Astrocyte (in vitro differentiated cells and primary cell): ENCODE data around the gene LMO1. TPM values are rescaled to one million over a fixed set of nuclear protein-coding genes. Genes with fewer than 3 reads are reported as not detected.

Experiments used
- DNase-seq: peaks from one replicate; pipeline ENCODE4 v3.0.0-alpha.2; 2010; ENCODE audit warnings: low read depth
- FAIRE-seq: peaks from 2 replicates; lab custom pipeline; 2011; peaks lifted over from hg19 to GRCh38; lab: Jason Lieb, UNC
- H2AFZ ChIP-seq: 2 replicates; pipeline ENCODE4 v1.6.0; 2012; ENCODE audit warnings: low read depth, low read length, inconsistent platforms
- H3K27ac ChIP-seq: 2 replicates; pipeline ENCODE4 v1.5.1; 2011; ENCODE audit warnings: low read depth, low read length, inconsistent platforms
- H3K27me3 ChIP-seq: 2 replicates; pipeline ENCODE4 v1.6.0; 2011; ENCODE audit warnings: low read length, inconsistent platforms; ENCODE audit not compliant: insufficient read depth
- H3K36me3 ChIP-seq: 2 replicates; pipeline ENCODE4 v1.5.1; 2011; ENCODE audit warnings: low read length, inconsistent platforms; ENCODE audit not compliant: insufficient read depth
- H3K4me1 ChIP-seq: 2 replicates; pipeline ENCODE4 v1.5.1; 2011; ENCODE audit warnings: low read length, inconsistent platforms; ENCODE audit not compliant: insufficient read depth
- H3K4me2 ChIP-seq: 2 replicates; pipeline ENCODE4 v1.6.0; 2012; ENCODE audit warnings: low read length, inconsistent platforms
- H3K4me3 ChIP-seq: 2 replicates; pipeline ENCODE4 v1.5.1; 2011; ENCODE audit warnings: low read depth, mild to moderate bottlenecking, low read length, inconsistent platforms; ENCODE audit not compliant: insufficient read depth
- H3K79me2 ChIP-seq: 2 replicates; pipeline ENCODE4 v1.6.0; 2012; ENCODE audit warnings: mild to moderate bottlenecking, low read length, inconsistent platforms; ENCODE audit not compliant: insufficient read depth
- H3K9ac ChIP-seq: 2 replicates; pipeline ENCODE4 v1.6.0; 2012; ENCODE audit warnings: mild to moderate bottlenecking, low read length, inconsistent platforms
- H3K9me3 ChIP-seq: 2 replicates; pipeline ENCODE4 v1.5.1; 2012; ENCODE audit warnings: low read depth, mild to moderate bottlenecking, low read length, inconsistent platforms; ENCODE audit not compliant: insufficient read depth
- H4K20me1 ChIP-seq: 2 replicates; pipeline ENCODE4 v1.6.0; 2012; ENCODE audit warnings: low read length, inconsistent platforms; ENCODE audit not compliant: insufficient read depth
- H3K27ac Mint-ChIP-seq: one replicate; pipeline ENCODE4 v1.8.0; 2021; ENCODE audit warnings: mild to moderate bottlenecking, mixed read lengths; ENCODE audit not compliant: unreplicated experiment
- H3K27me3 Mint-ChIP-seq: one replicate; pipeline ENCODE4 v1.8.0; 2021; ENCODE audit warnings: low read depth, mixed read lengths; ENCODE audit not compliant: unreplicated experiment
- H3K36me3 Mint-ChIP-seq: one replicate; pipeline ENCODE4 v1.8.0; 2021; ENCODE audit warnings: low read depth, mixed read lengths; ENCODE audit not compliant: unreplicated experiment
- H3K4me1 Mint-ChIP-seq: one replicate; pipeline ENCODE4 v1.8.0; 2021; ENCODE audit warnings: low read depth, mixed read lengths; ENCODE audit not compliant: unreplicated experiment
- H3K4me3 Mint-ChIP-seq: one replicate; pipeline ENCODE4 v1.8.0; 2021; ENCODE audit warnings: mild to moderate bottlenecking, moderate library complexity, mixed read lengths; ENCODE audit not compliant: unreplicated experiment
- H3K9me3 Mint-ChIP-seq: one replicate; pipeline ENCODE4 v1.8.0; 2021; ENCODE audit warnings: mild to moderate bottlenecking, mixed read lengths; ENCODE audit not compliant: unreplicated experiment
- EZH2 ChIP-seq: IDR thresholded peaks from 2 replicates; pipeline ENCODE4 v1.6.1; 2012; ENCODE audit warnings: mild to moderate bottlenecking, low read length, inconsistent platforms; ENCODE audit not compliant: insufficient read depth
- total RNA-seq: library from RNA; stranded (reverse); gene quantifications from 2 replicates; pipeline ENCODE4 v1.2.1, GENCODE V29; 2021
- TF ChIP-seq, protein P1 (sequence below): IDR thresholded peaks from 2 replicates; pipeline ENCODE4 v1.5.1; 2011; ENCODE audit warnings: low read depth, mild to moderate bottlenecking, inconsistent platforms, low read length, moderate library complexity; ENCODE audit not compliant: insufficient read depth

Gene LMO1
- total RNA-seq, 1 donor from 2014 or later = 1.5 TPM

DNA sequence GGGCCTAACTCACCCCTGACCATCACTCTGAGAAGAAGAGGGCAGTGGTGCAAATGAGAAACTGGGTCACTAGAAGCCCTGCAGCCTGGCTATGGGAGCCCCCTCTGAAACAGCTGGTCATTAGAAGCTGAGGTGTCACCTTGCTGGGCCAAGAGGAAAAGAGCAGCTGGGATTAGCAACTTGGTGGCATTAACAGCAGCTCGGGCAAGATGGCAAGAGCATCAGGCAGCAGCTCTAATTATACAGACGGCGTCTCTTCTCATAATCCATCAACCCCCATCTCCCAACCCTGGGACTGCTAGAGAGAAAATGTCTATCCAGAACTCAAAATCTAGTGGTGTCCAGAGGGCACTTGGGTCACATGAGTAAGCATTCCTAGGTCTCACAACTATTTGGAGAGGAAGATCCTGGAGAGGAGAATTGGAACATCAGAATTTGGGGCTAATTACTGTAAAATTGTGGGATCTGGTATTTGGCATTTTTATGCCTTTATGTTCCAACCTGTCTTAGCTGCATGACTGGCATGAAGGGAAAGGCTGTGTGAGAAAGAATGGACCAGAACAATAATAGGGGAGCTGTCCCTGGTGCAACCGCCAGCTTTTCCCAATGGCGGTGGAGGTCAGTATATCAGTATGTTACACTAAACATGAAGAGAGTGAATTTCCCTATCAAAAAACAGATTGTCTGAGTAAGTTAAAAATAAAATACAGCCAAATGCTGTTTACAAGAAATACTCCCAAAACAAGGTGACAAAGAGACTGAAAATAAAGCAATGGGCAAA lies 7.6 kb upstream of the LMO1 start:
- Mint-ChIP-seq H3K9me3 (no peaks in the 10 kb centered on the region), H3K36me3 (no peaks in the 10 kb centered on the region), H3K4me3 (no peak overlapping the region), H3K4me1 (no peaks in the 10 kb centered on the region), H3K27ac (no peak overlapping the region), H3K27me3 (peaks cover 43% of the 10 kb centered on the region)
- FAIRE-seq (no peak), DNase-seq (no peak)
- no peak overlapping the region for H3K4me2 ChIP-seq
- no peak overlapping the region for H3K9ac ChIP-seq
- H3K27ac ChIP-seq = no peak overlapping the region
- H3K36me3 ChIP-seq = no peaks in the 10 kb centered on the region
- TF ChIP-seq, protein P1, sequence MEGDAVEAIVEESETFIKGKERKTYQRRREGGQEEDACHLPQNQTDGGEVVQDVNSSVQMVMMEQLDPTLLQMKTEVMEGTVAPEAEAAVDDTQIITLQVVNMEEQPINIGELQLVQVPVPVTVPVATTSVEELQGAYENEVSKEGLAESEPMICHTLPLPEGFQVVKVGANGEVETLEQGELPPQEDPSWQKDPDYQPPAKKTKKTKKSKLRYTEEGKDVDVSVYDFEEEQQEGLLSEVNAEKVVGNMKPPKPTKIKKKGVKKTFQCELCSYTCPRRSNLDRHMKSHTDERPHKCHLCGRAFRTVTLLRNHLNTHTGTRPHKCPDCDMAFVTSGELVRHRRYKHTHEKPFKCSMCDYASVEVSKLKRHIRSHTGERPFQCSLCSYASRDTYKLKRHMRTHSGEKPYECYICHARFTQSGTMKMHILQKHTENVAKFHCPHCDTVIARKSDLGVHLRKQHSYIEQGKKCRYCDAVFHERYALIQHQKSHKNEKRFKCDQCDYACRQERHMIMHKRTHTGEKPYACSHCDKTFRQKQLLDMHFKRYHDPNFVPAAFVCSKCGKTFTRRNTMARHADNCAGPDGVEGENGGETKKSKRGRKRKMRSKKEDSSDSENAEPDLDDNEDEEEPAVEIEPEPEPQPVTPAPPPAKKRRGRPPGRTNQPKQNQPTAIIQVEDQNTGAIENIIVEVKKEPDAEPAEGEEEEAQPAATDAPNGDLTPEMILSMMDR = no peak
- no peak for TF ChIP-seq EZH2
- no peak overlapping the region for H3K4me3 ChIP-seq
- H3K4me1 ChIP-seq = no peaks in the 10 kb centered on the region
- H3K27me3 ChIP-seq = peaks cover 52% of the 10 kb centered on the region
- no peak overlapping the region for H2AFZ ChIP-seq
- H3K9me3 ChIP-seq = no peaks in the 10 kb centered on the region
- H3K79me2 ChIP-seq = no peaks in the 10 kb centered on the region
- H4K20me1 ChIP-seq = no peaks in the 10 kb centered on the region

GRCh38 chr11:8269636-8270035 lies 6.0 kb upstream of the LMO1 start:
- no peaks in the 10 kb centered on the region for H3K9me3 Mint-ChIP-seq
- H3K9ac ChIP-seq = no peak overlapping the region
- peaks cover 62% of the 10 kb centered on the region for H3K27me3 ChIP-seq
- TF ChIP-seq EZH2 = no peak
- TF ChIP-seq, protein P1 = no peak
- H3K4me1 Mint-ChIP-seq = no peaks in the 10 kb centered on the region
- H3K4me3 ChIP-seq = no peak overlapping the region
- no peak overlapping the region for H2AFZ ChIP-seq
- no peaks in the 10 kb centered on the region for H3K9me3 ChIP-seq
- no peaks in the 10 kb centered on the region for H3K4me1 ChIP-seq
- no peaks in the 10 kb centered on the region for H4K20me1 ChIP-seq
- H3K36me3 ChIP-seq = no peaks in the 10 kb centered on the region
- H3K36me3 Mint-ChIP-seq = no peaks in the 10 kb centered on the region
- no peak for FAIRE-seq
- H3K27ac Mint-ChIP-seq = no peak overlapping the region
- H3K4me3 Mint-ChIP-seq = peak overlapping the region; percentile 62
- no peaks in the 10 kb centered on the region for H3K79me2 ChIP-seq
- no peak overlapping the region for H3K4me2 ChIP-seq
- H3K27me3 Mint-ChIP-seq = peaks cover 56% of the 10 kb centered on the region
- H3K27ac ChIP-seq = no peak overlapping the region
- no peak for DNase-seq
